Measurements from ENCODE around the gene SLC25A1.

GRCh38 chr22:19174106-19175025 lies 4.2 kb downstream of the SLC25A1 start:
- TF ChIP-seq CTCF (IDR thresholded peaks at IDR 0.05 in 2 of 3, conservative IDR thresholded peaks at IDR 0.05 in 1 of 3; ENCODE audit: control insufficient read depth in 2 of 3, extremely low read depth in 1 of 3, insufficient read depth in 1 of 3, low read depth in 3 of 3, low read length in 3 of 3) (no peak), ZZZ3 (IDR thresholded peaks at IDR 0.05; ENCODE audit: control insufficient read depth, insufficient read length, low read depth) (no peak), USF2 (IDR thresholded peaks at IDR 0.05; ENCODE audit: borderline replicate concordance, low read depth, low read length) (no peak), RBBP5 (conservative IDR thresholded peaks at IDR 0.05) (no peak), NFYB (IDR thresholded peaks at IDR 0.05; ENCODE audit: insufficient read depth, low read depth, low read length) (no peak), TAF1 (IDR thresholded peaks at IDR 0.05; ENCODE audit: borderline replicate concordance, low read depth, low read length) (no peak)

Data from GM12878 (cell line).